Panc1 (cell line): ENCODE results near the gene ARID5B. TPM values are rescaled to one million over a fixed set of nuclear protein-coding genes. Genes with fewer than 3 reads are reported as not detected.

ENCODE experiments used
- ATAC-seq: fragments of 200-7000 bp; cut with Tn5 transposase; 2 replicates; pipeline ENCODE4 v1.9.1; 2020; ENCODE audit warnings: mild to moderate bottlenecking, moderate library complexity
- BruUV-seq: library from RNA; stranded (reverse); fragments of 400-500 nt; replicated peaks from 2 replicates; lab custom pipeline; 2021; lab: Mats Ljungman, UMichigan
- CTCF ChIA-PET: fragments of 300-600 bp; sonication (Branson Sonifier 250); formaldehyde crosslinking; loops from one replicate; lab custom pipeline; 2022; ENCODE audit warnings: antibody characterized with exemption; lab: Charles Lee
- POLR2A ChIA-PET: fragments of 300-600 bp; sonication (Branson Sonifier 250); formaldehyde crosslinking; loops from one replicate; lab custom pipeline; 2022; ENCODE audit warnings: antibody characterized with exemption; lab: Charles Lee
- DNase-seq: peaks from one replicate; pipeline ENCODE4 v3.0.0-alpha.2; 2010; ENCODE audit warnings: low read depth, low spot score
- H3K27ac ChIP-seq: 2 replicates; pipeline ENCODE4 v1.5.1; 2011; ENCODE audit warnings: mild to moderate bottlenecking, low read length, inconsistent platforms
- H3K27me3 ChIP-seq: fragments of 200-500 bp; sonication (Bioruptor generic); 2 replicates; pipeline ENCODE4 v1.6.0; 2014; ENCODE audit warnings: low read length, inconsistent platforms; ENCODE audit not compliant: control insufficient read depth, insufficient read depth
- H3K36me3 ChIP-seq: fragments of 200-500 bp; sonication (Bioruptor generic); 2 replicates; pipeline ENCODE4 v1.5.1; 2014; ENCODE audit warnings: inconsistent platforms, mild to moderate bottlenecking, low read length, moderate library complexity; ENCODE audit not compliant: control insufficient read depth, insufficient read depth
- H3K4me1 ChIP-seq: 2 replicates; pipeline ENCODE4 v1.5.1; 2011; ENCODE audit warnings: inconsistent platforms, mild to moderate bottlenecking, low read length, moderate library complexity; ENCODE audit not compliant: control insufficient read depth, insufficient read depth
- H3K4me3 ChIP-seq, 2 experiments: 2 replicates each; pipeline ENCODE4 v1.5.1; 2011 to 2012; ENCODE audit warnings: low read depth in 2 of 2, low read length in 2 of 2, mild to moderate bottlenecking in 2 of 2, inconsistent platforms in 1 of 2, moderate library complexity in 1 of 2
- H3K9me3 ChIP-seq: fragments of 200-500 bp; sonication (Bioruptor generic); 2 replicates; pipeline ENCODE4 v1.5.1; 2014; ENCODE audit warnings: low read depth, mild to moderate bottlenecking, inconsistent platforms, low read length, moderate library complexity; ENCODE audit not compliant: control insufficient read depth, insufficient read depth
- POLR2AphosphoS5 ChIP-seq: IDR thresholded peaks from 2 replicates; pipeline ENCODE4 v1.6.1; 2012; ENCODE audit warnings: mild to moderate bottlenecking, low read depth, low read length, moderate library complexity
- SIN3A ChIP-seq: IDR thresholded peaks from 2 replicates; pipeline ENCODE4 v1.6.1; 2012; ENCODE audit warnings: low read depth, mild to moderate bottlenecking, low read length, moderate library complexity, borderline replicate concordance; ENCODE audit not compliant: insufficient read depth
- TCF7L2 ChIP-seq: IDR thresholded peaks from 2 replicates; pipeline ENCODE4 v1.6.1; 2011; ENCODE audit warnings: mild to moderate bottlenecking, low read depth, low read length, inconsistent platforms
- in situ Hi-C: cut with HindIII; loops from 2 replicates; pipeline ENCODE4 v1.10.0; 2016; ENCODE audit warnings: low sequenced_read_pairs, low pct_unique_long_range_greater_than_20kb
- intact Hi-C: fragments of 100-400 bp; cut with micrococcal nuclease; formaldehyde crosslinking; loops from one replicate; pipeline ENCODE4 v1.10.0; 2022; ENCODE audit not compliant: unreplicated experiment
- total RNA-seq: library from RNA; stranded (reverse); gene quantifications from one replicate; pipeline ENCODE4 v1.2.1, GENCODE V29; 2021; ENCODE audit not compliant: unreplicated experiment
- TF ChIP-seq, protein P1 (sequence below), 2 experiments: IDR thresholded peaks; 2 replicates each; pipeline ENCODE4 v1.6.1; 2011 to 2012; ENCODE audit warnings: low read depth in 2 of 2, control low read depth in 1 of 2, low read length in 1 of 2, mild to moderate bottlenecking in 1 of 2, moderate library complexity in 1 of 2; ENCODE audit not compliant: insufficient read depth in 1 of 2
- TF ChIP-seq, protein P2 (sequence below): fragments of 450-650 bp; IDR thresholded peaks from 2 replicates; pipeline ENCODE4 v1.5.1; 2017; ENCODE audit warnings: mild to moderate bottlenecking

The ARID5B gene
- total RNA-seq, 1 experiment from 2014 or later = 22.7 TPM

DNA sequence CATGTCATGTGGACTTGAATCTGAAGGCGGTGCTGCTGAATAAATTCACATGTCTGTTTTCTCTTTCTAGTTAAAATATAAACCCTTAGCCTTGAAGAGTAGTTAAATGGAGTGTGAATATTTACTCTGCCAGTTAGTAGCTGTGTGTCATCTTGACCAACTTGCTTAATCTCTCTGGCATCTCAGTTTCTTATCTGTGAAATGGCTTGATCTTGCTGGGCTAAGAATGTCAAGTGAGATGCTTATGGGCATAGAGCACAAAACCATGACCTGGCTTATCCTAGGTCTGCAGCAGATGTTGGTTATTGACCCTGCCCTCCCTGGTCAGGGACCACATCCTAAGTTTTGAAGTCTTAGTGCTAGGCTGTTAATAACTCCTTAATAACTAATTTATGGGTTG is 16.6 kb downstream of the ARID5B start:
- POLR2A ChIA-PET = no interaction called here
- no TSS peak for BruUV-seq
- TF ChIP-seq SIN3A = no peak
- TF ChIP-seq TCF7L2 = no peak
- TF ChIP-seq, protein P1, sequence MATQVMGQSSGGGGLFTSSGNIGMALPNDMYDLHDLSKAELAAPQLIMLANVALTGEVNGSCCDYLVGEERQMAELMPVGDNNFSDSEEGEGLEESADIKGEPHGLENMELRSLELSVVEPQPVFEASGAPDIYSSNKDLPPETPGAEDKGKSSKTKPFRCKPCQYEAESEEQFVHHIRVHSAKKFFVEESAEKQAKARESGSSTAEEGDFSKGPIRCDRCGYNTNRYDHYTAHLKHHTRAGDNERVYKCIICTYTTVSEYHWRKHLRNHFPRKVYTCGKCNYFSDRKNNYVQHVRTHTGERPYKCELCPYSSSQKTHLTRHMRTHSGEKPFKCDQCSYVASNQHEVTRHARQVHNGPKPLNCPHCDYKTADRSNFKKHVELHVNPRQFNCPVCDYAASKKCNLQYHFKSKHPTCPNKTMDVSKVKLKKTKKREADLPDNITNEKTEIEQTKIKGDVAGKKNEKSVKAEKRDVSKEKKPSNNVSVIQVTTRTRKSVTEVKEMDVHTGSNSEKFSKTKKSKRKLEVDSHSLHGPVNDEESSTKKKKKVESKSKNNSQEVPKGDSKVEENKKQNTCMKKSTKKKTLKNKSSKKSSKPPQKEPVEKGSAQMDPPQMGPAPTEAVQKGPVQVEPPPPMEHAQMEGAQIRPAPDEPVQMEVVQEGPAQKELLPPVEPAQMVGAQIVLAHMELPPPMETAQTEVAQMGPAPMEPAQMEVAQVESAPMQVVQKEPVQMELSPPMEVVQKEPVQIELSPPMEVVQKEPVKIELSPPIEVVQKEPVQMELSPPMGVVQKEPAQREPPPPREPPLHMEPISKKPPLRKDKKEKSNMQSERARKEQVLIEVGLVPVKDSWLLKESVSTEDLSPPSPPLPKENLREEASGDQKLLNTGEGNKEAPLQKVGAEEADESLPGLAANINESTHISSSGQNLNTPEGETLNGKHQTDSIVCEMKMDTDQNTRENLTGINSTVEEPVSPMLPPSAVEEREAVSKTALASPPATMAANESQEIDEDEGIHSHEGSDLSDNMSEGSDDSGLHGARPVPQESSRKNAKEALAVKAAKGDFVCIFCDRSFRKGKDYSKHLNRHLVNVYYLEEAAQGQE (IDR thresholded peaks at IDR 0.05; ENCODE audit: insufficient read depth in 1 of 2, low read depth in 2 of 2, low read length in 1 of 2) = no peak
- TF ChIP-seq POLR2AphosphoS5 = no peak
- TF ChIP-seq, protein P2, sequence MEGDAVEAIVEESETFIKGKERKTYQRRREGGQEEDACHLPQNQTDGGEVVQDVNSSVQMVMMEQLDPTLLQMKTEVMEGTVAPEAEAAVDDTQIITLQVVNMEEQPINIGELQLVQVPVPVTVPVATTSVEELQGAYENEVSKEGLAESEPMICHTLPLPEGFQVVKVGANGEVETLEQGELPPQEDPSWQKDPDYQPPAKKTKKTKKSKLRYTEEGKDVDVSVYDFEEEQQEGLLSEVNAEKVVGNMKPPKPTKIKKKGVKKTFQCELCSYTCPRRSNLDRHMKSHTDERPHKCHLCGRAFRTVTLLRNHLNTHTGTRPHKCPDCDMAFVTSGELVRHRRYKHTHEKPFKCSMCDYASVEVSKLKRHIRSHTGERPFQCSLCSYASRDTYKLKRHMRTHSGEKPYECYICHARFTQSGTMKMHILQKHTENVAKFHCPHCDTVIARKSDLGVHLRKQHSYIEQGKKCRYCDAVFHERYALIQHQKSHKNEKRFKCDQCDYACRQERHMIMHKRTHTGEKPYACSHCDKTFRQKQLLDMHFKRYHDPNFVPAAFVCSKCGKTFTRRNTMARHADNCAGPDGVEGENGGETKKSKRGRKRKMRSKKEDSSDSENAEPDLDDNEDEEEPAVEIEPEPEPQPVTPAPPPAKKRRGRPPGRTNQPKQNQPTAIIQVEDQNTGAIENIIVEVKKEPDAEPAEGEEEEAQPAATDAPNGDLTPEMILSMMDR = no peak
- no peaks in the 10 kb centered on the region for H3K36me3 ChIP-seq
- intact Hi-C loops = no loop called here
- no peaks in the 10 kb centered on the region for H3K27me3 ChIP-seq
- H3K27ac ChIP-seq = peak overlapping the region; percentile 64
- in situ Hi-C loops = no loop called here
- CTCF ChIA-PET = no interaction called here
- DNase-seq (no peak), ATAC-seq (peak; percentile 52; the same call in 1 of the 2 replicates)
- peaks cover 25% of the 10 kb centered on the region for H3K4me1 ChIP-seq
- H3K9me3 ChIP-seq = no peaks in the 10 kb centered on the region
- H3K4me3 ChIP-seq = no peak overlapping the region

DNA sequence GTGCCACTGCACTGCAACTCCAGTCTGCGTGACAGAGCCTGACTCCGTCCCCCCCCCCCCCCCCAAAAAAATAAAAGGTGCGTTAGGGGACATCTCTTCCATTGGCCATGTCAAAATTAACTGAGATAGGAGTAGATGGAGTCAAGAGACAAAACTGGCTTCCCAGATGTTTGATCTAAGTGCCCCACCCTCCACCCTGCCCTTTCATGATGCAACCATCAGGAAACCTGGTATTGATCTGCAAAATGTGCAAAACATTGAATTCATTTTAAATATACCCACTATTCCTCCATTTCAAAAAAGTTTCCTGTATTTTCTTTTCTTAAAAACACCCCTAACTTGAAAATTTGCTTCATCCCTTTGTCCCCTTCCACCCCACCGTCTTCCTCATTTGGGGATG is 17.5 kb downstream of the ARID5B start:
- DNase-seq (no peak), ATAC-seq (no peak)
- no peak for TF ChIP-seq SIN3A
- TF ChIP-seq TCF7L2 = no peak
- TF ChIP-seq POLR2AphosphoS5 = no peak
- TF ChIP-seq, protein P2 = no peak
- TF ChIP-seq, protein P1 (IDR thresholded peaks at IDR 0.05; ENCODE audit: insufficient read depth in 1 of 2, low read depth in 2 of 2, low read length in 1 of 2) = no peak
- no peaks in the 10 kb centered on the region for H3K36me3 ChIP-seq
- CTCF ChIA-PET = no interaction called here
- peak overlapping the region; percentile 61; the same call in 1 of the 2 replicates for H3K27ac ChIP-seq
- no peak overlapping the region for H3K4me3 ChIP-seq
- in situ Hi-C loops (no loop called here), intact Hi-C loops (no loop called here)
- H3K4me1 ChIP-seq = peaks cover 33% of the 10 kb centered on the region
- no TSS peak for BruUV-seq
- H3K27me3 ChIP-seq = no peaks in the 10 kb centered on the region
- POLR2A ChIA-PET = no interaction called here
- H3K9me3 ChIP-seq = no peaks in the 10 kb centered on the region
